Mesenchymal stem cell (in vitro differentiated cells and primary cell): ENCODE results near the gene POLR1E.

Source experiments
- DNase-seq: peaks from one replicate; pipeline ENCODE4 v3.0.0-alpha.2; 2013
- H2AFZ ChIP-seq: one replicate; pipeline ENCODE4 v1.6.1; 2013; ENCODE audit warnings: low read depth, mild to moderate bottlenecking, control low read depth, inconsistent platforms, low read length, moderate library complexity
- H2AK5ac ChIP-seq: 2 replicates; pipeline ENCODE4 v1.6.1; 2013; ENCODE audit warnings: low read length, moderate library complexity, mild to moderate bottlenecking, inconsistent platforms; ENCODE audit not compliant: severe bottlenecking
- H2BK120ac ChIP-seq: one replicate; pipeline ENCODE4 v1.6.1; 2013; ENCODE audit warnings: low read depth, mild to moderate bottlenecking, inconsistent platforms, low read length, moderate library complexity
- H2BK12ac ChIP-seq, 2 experiments: one replicate each; pipeline ENCODE4 v1.6.1; 2013; ENCODE audit warnings: inconsistent platforms in 2 of 2, low read length in 2 of 2, mild to moderate bottlenecking in 2 of 2, moderate library complexity in 2 of 2, control low read depth in 1 of 2
- H2BK15ac ChIP-seq: one replicate; pipeline ENCODE4 v1.6.1; 2013; ENCODE audit warnings: mild to moderate bottlenecking, low read depth, inconsistent platforms; ENCODE audit not compliant: poor library complexity, severe bottlenecking
- H2BK5ac ChIP-seq: 2 replicates; pipeline ENCODE4 v1.6.1; 2013; ENCODE audit warnings: low read depth, mild to moderate bottlenecking, low read length, control low read depth, inconsistent platforms; ENCODE audit not compliant: poor library complexity, severe bottlenecking
- H3K14ac ChIP-seq, 2 experiments: one replicate each; pipeline ENCODE4 v1.6.1; 2013; ENCODE audit warnings: inconsistent platforms in 2 of 2, low read length in 2 of 2, control low read depth in 1 of 2, mild to moderate bottlenecking in 1 of 2, moderate library complexity in 1 of 2
- H3K18ac ChIP-seq, 2 experiments: one replicate each; pipeline ENCODE4 v1.6.1; 2013; ENCODE audit warnings: inconsistent platforms in 2 of 2, low read length in 2 of 2, control low read depth in 1 of 2, low read depth in 1 of 2, mild to moderate bottlenecking in 1 of 2
- H3K23ac ChIP-seq, 2 experiments: one replicate each; pipeline ENCODE4 v1.6.1; 2013; ENCODE audit warnings: inconsistent platforms in 2 of 2, low read length in 2 of 2, mild to moderate bottlenecking in 2 of 2, moderate library complexity in 2 of 2, control low read depth in 1 of 2
- H3K27ac ChIP-seq: 2 replicates; pipeline ENCODE4 v1.5.1; 2013; ENCODE audit warnings: mild to moderate bottlenecking, moderate library complexity, low read length, control low read depth, inconsistent platforms; ENCODE audit not compliant: poor library complexity, severe bottlenecking
- H3K27me3 ChIP-seq, 2 experiments: 2 replicates each; pipeline versions ENCODE4 v1.6.1 to v1.7.0; 2013; ENCODE audit warnings: low read length in 2 of 2, mild to moderate bottlenecking in 2 of 2, moderate library complexity in 2 of 2, control low read depth in 1 of 2, inconsistent platforms in 1 of 2; ENCODE audit not compliant: control insufficient read depth in 1 of 2, insufficient read depth in 1 of 2
- H3K36me3 ChIP-seq, 2 experiments: 2 replicates each; pipeline versions ENCODE4 v1.6.1 to v1.7.0; 2013; ENCODE audit warnings: low read length in 2 of 2, control low read depth in 1 of 2, inconsistent platforms in 1 of 2, low read depth in 1 of 2, mild to moderate bottlenecking in 1 of 2; ENCODE audit not compliant: insufficient read depth in 2 of 2, control insufficient read depth in 1 of 2
- H3K4ac ChIP-seq, 2 experiments: one replicate each; pipeline ENCODE4 v1.6.1; 2013; ENCODE audit warnings: inconsistent platforms in 2 of 2, low read length in 2 of 2, mild to moderate bottlenecking in 2 of 2, moderate library complexity in 2 of 2, control low read depth in 1 of 2, low read depth in 1 of 2
- H3K4me1 ChIP-seq: 2 replicates; pipeline ENCODE4 v1.6.1; 2013; ENCODE audit warnings: low read depth, low read length, control low read depth; ENCODE audit not compliant: control insufficient read depth, insufficient read depth
- H3K4me2 ChIP-seq: 2 replicates; pipeline ENCODE4 v1.6.1; 2013; ENCODE audit warnings: low read length, mild to moderate bottlenecking, inconsistent platforms; ENCODE audit not compliant: poor library complexity, severe bottlenecking
- H3K4me3 ChIP-seq, 2 experiments: 2 replicates each; pipeline versions ENCODE4 v1.5.1 to v1.7.0; 2013; ENCODE audit warnings: low read length in 2 of 2, mild to moderate bottlenecking in 2 of 2, control low read depth in 1 of 2, low read depth in 1 of 2; ENCODE audit not compliant: insufficient read depth in 1 of 2
- H3K79me1 ChIP-seq: replicated peaks from 2 replicates; pipeline ENCODE4 v1.6.1; 2013; ENCODE audit warnings: mild to moderate bottlenecking, control low read depth, low read length, inconsistent platforms; ENCODE audit not compliant: poor library complexity, severe bottlenecking
- H3K9ac ChIP-seq: 2 replicates; pipeline ENCODE4 v1.7.0; 2013; ENCODE audit warnings: mild to moderate bottlenecking, low read length, moderate library complexity
- H3K9me3 ChIP-seq: 2 replicates; pipeline ENCODE4 v1.7.0; 2013; ENCODE audit warnings: mild to moderate bottlenecking, low read length; ENCODE audit not compliant: control insufficient read depth
- H4K8ac ChIP-seq: one replicate; pipeline ENCODE4 v1.6.1; 2013; ENCODE audit warnings: inconsistent platforms, mild to moderate bottlenecking, low read length, moderate library complexity
- H4K91ac ChIP-seq: one replicate; pipeline ENCODE4 v1.6.1; 2013; ENCODE audit warnings: mild to moderate bottlenecking, low read length, inconsistent platforms
- WGBS: methylation state at CpG from one replicate; pipeline ENCODE4 v1.1.7; 2013; ENCODE audit warnings: mixed read lengths; 5-methylcytosine and 5-hydroxymethylcytosine counted together

POLR1E gene

DNA sequence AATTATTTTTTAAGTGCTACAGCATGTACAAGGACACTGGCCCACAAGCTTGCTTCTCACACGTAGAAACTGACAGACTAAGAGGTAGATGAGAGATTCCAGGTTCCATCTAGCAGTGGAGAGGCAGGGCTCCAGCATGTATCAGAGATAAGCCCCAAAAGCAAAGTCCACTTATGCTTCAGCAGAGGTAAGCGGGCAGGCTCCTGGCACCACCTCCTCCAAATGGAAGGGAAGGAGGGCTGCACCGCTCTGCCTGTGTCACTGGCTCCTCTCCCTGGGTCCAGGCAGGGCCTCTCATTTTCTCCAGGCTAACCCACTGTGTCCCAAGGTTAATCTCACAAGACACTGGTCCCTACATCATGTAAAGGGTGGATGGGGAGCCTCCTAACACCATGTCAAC, 47.4 kb upstream of the POLR1E start:
- no peak overlapping the region for H3K4me3 ChIP-seq
- no peak overlapping the region for H3K14ac ChIP-seq
- no peak overlapping the region for H4K8ac ChIP-seq
- no peak overlapping the region for H2BK120ac ChIP-seq
- H3K36me3 ChIP-seq = peaks cover 67 to 94% of the 10 kb centered on the region in 2 experiments
- H2BK12ac ChIP-seq = no peak overlapping the region
- peaks cover 12% of the 10 kb centered on the region for H3K4me1 ChIP-seq
- no peak overlapping the region for H3K27ac ChIP-seq
- no peak overlapping the region for H3K23ac ChIP-seq
- H4K91ac ChIP-seq = no peak overlapping the region
- no peak overlapping the region for H2AK5ac ChIP-seq
- WGBS = 100% methylated on average over 3 of the region's 3 CpGs
- H3K4me2 ChIP-seq = no peak overlapping the region
- H3K18ac ChIP-seq = no peak overlapping the region
- DNase-seq = no peak
- no peak overlapping the region for H2BK15ac ChIP-seq
- H2AFZ ChIP-seq = no peak overlapping the region
- no peak overlapping the region for H2BK5ac ChIP-seq
- H3K27me3 ChIP-seq = no peaks in the 10 kb centered on the region
- peaks cover 61% of the 10 kb centered on the region for H3K79me1 ChIP-seq
- no peak overlapping the region for H3K9ac ChIP-seq
- no peak overlapping the region for H3K4ac ChIP-seq
- H3K9me3 ChIP-seq = no peaks in the 10 kb centered on the region

- no peak overlapping the region for H2AK5ac ChIP-seq
- no peak overlapping the region for H2BK12ac ChIP-seq
- H3K4me1 ChIP-seq = peaks cover 7% of the 10 kb centered on the region
- peaks cover 48% of the 10 kb centered on the region for H3K79me1 ChIP-seq
- no peaks in the 10 kb centered on the region for H3K9me3 ChIP-seq
- H3K18ac ChIP-seq = no peak overlapping the region
- no peak overlapping the region for H3K4me2 ChIP-seq
- no peak overlapping the region for H4K91ac ChIP-seq
- no peak overlapping the region for H3K14ac ChIP-seq
- no peak overlapping the region for H2AFZ ChIP-seq
- no peak overlapping the region for H3K27ac ChIP-seq
- H2BK5ac ChIP-seq = no peak overlapping the region
- no peak overlapping the region for H3K4me3 ChIP-seq
- no peak for DNase-seq
- H3K9ac ChIP-seq = no peak overlapping the region
- H2BK120ac ChIP-seq = no peak overlapping the region
- 97% methylated on average over 21 of the region's 21 CpGs for WGBS
- no peaks in the 10 kb centered on the region for H3K27me3 ChIP-seq
- H2BK15ac ChIP-seq = no peak overlapping the region
- H4K8ac ChIP-seq = no peak overlapping the region
- no peak overlapping the region for H3K4ac ChIP-seq
- H3K23ac ChIP-seq = no peak overlapping the region
- peaks cover 43 to 64% of the 10 kb centered on the region in 2 experiments for H3K36me3 ChIP-seq
Measured at GRCh38 chr9:37441776-37442370, 43.9 kb upstream of the POLR1E start.

DNA sequence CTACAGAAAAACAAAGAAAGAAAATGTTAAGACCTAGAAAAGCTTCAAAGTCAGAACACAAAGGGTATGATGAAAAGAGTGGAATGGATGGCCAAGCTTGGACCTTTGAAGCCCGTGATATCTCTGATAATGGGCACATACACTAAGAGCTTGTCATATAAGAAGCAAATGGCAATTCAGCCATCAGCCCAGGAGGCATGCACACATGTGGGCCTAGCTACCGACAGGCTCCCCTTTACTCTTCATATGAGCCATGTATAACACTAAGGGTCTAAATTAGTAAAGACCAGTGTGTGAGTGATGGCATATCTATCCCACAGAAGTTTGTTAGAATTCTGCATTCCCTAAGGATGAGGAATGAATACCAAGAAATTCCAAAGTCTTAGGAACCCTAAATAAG, 43.2 kb upstream of the POLR1E start:
- H2AK5ac ChIP-seq = no peak overlapping the region
- H3K79me1 ChIP-seq = peaks cover 44% of the 10 kb centered on the region
- H2BK12ac ChIP-seq = no peak overlapping the region
- H3K36me3 ChIP-seq = peaks cover 37 to 64% of the 10 kb centered on the region in 2 experiments
- H2AFZ ChIP-seq = no peak overlapping the region
- H3K9me3 ChIP-seq = no peaks in the 10 kb centered on the region
- H3K23ac ChIP-seq = no peak overlapping the region
- no peak overlapping the region for H2BK15ac ChIP-seq
- no peak overlapping the region for H3K4me2 ChIP-seq
- no peaks in the 10 kb centered on the region for H3K27me3 ChIP-seq
- no peak overlapping the region for H2BK120ac ChIP-seq
- no peak overlapping the region for H3K9ac ChIP-seq
- no peak overlapping the region for H3K18ac ChIP-seq
- H4K8ac ChIP-seq = no peak overlapping the region
- no peak overlapping the region for H4K91ac ChIP-seq
- 100% methylated on average over 2 of the region's 2 CpGs for WGBS
- H2BK5ac ChIP-seq = no peak overlapping the region
- DNase-seq = no peak
- H3K14ac ChIP-seq = no peak overlapping the region
- H3K4me1 ChIP-seq = peaks cover 7% of the 10 kb centered on the region
- no peak overlapping the region for H3K27ac ChIP-seq
- no peak overlapping the region for H3K4me3 ChIP-seq
- H3K4ac ChIP-seq = no peak overlapping the region

GRCh38 chr9:37443566-37443965, 42.2 kb upstream of the POLR1E start:
- no peaks in the 10 kb centered on the region for H3K27me3 ChIP-seq
- H3K4ac ChIP-seq = no peak overlapping the region
- H3K23ac ChIP-seq = no peak overlapping the region
- H2BK12ac ChIP-seq = no peak overlapping the region
- peaks cover 31 to 60% of the 10 kb centered on the region in 2 experiments for H3K36me3 ChIP-seq
- H3K4me2 ChIP-seq = no peak overlapping the region
- no peak overlapping the region for H2AK5ac ChIP-seq
- no peak overlapping the region for H3K27ac ChIP-seq
- no peak for DNase-seq
- no peak overlapping the region for H2AFZ ChIP-seq
- no peak overlapping the region for H4K8ac ChIP-seq
- peaks cover 40% of the 10 kb centered on the region for H3K79me1 ChIP-seq
- peaks cover 7% of the 10 kb centered on the region for H3K4me1 ChIP-seq
- WGBS = 94% methylated on average over 5 of the region's 5 CpGs
- H3K9me3 ChIP-seq = no peaks in the 10 kb centered on the region
- no peak overlapping the region for H2BK5ac ChIP-seq
- H3K4me3 ChIP-seq = no peak overlapping the region
- no peak overlapping the region for H3K9ac ChIP-seq
- no peak overlapping the region for H2BK120ac ChIP-seq
- H3K18ac ChIP-seq = no peak overlapping the region
- no peak overlapping the region for H3K14ac ChIP-seq
- no peak overlapping the region for H2BK15ac ChIP-seq
- no peak overlapping the region for H4K91ac ChIP-seq
